Measurements from ENCODE around the gene ATP13A4.

GRCh38 chr3:193552923-193553322 lies 1.8 kb downstream of the ATP13A4 start:
- TF ChIP-seq CTCF (IDR thresholded peaks at IDR 0.05; ENCODE audit: low read depth, low read length, missing input control) (no peak), GABPA (IDR thresholded peaks at IDR 0.05 in 1 of 2, conservative IDR thresholded peaks at IDR 0.05 in 1 of 2) (no peak), SP1 (IDR thresholded peaks at IDR 0.05) (no peak), MAX (IDR thresholded peaks at IDR 0.05) (no peak), REST (IDR thresholded peaks at IDR 0.05) (no peak), YY1 (IDR thresholded peaks at IDR 0.05) (no peak), TAF1 (conservative IDR thresholded peaks at IDR 0.05) (no peak), ZBTB33 (IDR thresholded peaks at IDR 0.05) (no peak), JUND (IDR thresholded peaks at IDR 0.05) (no peak), RAD21 (IDR thresholded peaks at IDR 0.05) (no peak), HNF4G (IDR thresholded peaks at IDR 0.05) (no peak), FOXA1 (IDR thresholded peaks at IDR 0.05) (no peak)
